Measurements from ENCODE around the gene DPH7.
A peak's percentile ranks its signal among the peaks of the same experiment; 100 is the strongest.
"Not testable (repeated sequence)": the region's sequence is repeated elsewhere in the genome, so short reads cannot be mapped to it uniquely, and the experiment has no call there.

The DPH7 gene

GRCh38 chr9:137544176-137544760 lies 34.5 kb downstream of the DPH7 start:
- no peak for DNase-seq

GRCh38 chr9:137543237-137543963 lies 35.3 kb downstream of the DPH7 start:
- DNase-seq, result no peak

GRCh38 chr9:137542486-137542885 lies 36.2 kb downstream of the DPH7 start:
- no peak for DNase-seq

DNA sequence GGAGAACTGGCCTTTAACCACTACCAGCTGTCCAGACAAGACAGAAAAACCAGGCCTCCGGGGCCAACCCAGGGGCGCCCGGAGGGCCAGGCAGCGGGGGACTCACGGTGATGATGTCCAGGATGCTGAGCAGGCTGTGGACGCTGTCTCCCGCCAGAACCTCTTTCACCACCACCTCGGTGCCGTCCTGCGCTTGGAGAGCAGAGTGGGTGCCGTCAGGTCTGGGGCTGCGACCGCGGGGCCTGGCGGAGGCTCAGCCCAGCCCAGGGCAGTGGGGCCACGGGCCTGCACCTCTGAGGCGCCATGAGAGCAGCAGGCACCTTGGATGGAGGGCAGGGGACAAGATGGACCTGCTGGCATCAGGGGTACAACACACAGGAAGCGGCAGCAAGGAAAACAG lies 38.2 kb downstream of the DPH7 start:
- DNase-seq, result no peak

DNA sequence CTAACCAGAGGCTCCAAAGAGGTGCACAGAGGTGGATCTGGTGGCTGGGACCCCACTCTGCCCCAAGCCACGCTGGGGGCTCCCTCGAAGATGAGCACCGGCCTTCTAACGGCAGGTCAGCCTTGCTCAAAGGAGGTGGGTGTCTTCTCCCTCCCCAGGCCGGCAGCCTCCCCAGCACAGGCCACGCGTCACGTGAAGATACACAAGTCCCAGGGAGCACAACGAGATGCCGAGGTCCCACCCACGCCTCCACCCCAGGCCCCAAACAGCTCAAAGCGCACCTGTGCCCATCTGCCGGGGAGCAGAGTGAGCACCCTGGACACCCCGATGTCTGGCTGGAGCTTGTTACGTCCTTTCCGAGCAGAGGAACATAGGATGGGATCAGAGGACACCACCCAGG lies 40.7 kb downstream of the DPH7 start:
- DNase-seq, result no peak

DNA sequence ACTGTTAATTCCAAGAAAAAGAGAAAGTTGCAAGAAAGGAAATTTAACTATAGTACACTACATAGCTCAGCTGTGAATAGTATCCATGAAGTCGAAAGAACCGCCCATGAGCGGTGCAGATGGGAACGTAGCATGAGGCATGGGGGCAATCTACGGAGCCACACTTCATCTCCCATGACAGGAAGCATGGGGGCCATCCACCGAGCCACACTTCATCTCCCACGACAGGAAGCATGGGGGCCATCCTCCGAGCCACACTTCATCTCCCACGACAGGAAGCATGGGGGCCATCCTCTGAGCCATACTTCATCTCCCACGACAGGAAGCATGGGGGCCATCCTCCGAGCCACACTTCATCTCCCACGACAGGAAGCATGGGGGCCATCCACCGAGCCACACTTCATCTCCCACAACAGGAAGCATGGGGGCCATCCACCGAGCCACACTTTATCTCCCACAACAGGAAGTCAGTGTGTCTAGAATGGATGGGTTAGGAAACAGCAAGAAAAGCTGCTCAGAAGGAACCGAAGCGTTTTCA lies 42.1 kb downstream of the DPH7 start:
- DNase-seq, result peak; percentile 18

GRCh38 chr9:137535120-137535428 lies 43.7 kb downstream of the DPH7 start:
- DNase-seq, result no peak

- no peak for DNase-seq
Observed at GRCh38 chr9:137534256-137535119, 44.2 kb downstream of the DPH7 start.

DNA sequence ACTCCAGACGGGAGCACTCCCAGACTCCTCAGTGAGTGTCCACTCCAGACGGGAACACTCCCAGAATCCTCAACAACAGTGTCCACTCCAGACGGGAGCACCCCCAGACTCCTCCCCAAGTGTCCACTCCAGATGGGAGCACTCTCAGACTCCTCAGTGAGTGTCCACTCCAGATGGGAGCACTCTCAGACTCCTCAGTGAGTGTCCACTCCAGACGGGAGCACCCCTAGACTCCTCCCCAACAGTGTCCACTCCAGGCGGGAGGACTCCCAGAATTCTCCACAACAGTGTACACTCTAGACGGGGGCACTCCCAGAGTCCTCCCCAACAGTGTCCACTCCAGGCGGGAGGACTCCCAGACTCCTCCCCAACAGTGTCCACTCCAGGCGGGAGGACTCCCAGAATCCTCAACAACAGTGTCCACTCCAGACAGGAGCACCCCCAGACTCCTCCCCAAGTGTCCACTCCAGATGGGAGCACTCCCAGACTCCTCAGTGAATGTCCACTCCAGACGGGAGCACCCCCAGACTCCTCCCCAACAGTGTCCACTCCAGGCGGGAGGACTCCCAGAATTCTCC lies 45.7 kb downstream of the DPH7 start:
- not testable (repeated sequence) for DNase-seq

- no peak for DNase-seq
Observed at GRCh38 chr9:137531099-137531765, 47.5 kb downstream of the DPH7 start.

- DNase-seq, result no peak
Observed at GRCh38 chr9:137530331-137530730, 48.4 kb downstream of the DPH7 start.

DNA sequence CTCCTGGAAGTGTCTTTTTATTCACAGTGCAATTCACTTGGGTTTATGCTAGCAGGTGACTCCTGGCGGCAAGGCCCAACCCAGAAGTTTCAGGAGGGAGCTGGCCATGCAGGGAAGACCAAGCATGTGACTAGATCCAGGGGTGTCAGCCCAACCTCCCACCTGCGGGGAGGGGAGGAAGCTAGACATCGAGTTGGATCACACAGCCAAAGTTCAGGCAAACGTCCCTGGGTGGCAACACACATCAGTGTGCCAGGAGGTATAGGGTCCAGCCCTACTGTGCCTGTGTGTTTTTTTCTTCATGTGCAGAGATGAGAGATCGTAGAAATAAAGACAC lies 53.8 kb downstream of the DPH7 start:
- no peak for DNase-seq

GRCh38 chr9:137524161-137524980 lies 54.4 kb downstream of the DPH7 start:
- no peak for DNase-seq

GRCh38 chr9:137522746-137523455 lies 55.8 kb downstream of the DPH7 start:
- DNase-seq, result no peak

DNA sequence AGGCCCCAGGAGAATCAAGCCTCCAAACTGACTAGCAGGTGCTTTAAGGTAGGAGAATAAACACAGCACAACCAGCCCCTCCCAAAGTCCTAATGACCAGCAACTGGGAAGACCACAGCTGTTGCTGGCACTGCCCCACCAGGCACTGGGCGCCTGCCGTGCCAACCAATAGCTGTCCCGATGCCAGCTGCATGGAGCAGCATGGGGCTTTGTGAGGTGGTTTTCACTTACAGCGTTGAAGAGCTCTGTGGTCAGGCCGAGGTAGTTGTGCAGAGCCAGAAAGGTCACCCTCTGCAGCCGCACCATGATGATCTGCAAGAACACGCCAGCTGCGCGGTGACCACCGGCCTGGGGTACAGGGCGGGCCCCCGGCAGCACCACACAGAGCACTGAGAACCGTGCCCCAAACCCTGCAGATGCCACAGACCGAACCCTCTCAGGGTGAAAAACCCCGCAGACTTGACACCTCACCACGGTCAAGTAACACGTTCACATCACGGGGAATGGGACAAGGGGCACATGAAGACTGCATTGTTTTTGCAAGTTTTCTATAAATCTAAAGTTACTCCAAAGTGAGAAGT lies 57.2 kb downstream of the DPH7 start:
- no peak for DNase-seq

DNA sequence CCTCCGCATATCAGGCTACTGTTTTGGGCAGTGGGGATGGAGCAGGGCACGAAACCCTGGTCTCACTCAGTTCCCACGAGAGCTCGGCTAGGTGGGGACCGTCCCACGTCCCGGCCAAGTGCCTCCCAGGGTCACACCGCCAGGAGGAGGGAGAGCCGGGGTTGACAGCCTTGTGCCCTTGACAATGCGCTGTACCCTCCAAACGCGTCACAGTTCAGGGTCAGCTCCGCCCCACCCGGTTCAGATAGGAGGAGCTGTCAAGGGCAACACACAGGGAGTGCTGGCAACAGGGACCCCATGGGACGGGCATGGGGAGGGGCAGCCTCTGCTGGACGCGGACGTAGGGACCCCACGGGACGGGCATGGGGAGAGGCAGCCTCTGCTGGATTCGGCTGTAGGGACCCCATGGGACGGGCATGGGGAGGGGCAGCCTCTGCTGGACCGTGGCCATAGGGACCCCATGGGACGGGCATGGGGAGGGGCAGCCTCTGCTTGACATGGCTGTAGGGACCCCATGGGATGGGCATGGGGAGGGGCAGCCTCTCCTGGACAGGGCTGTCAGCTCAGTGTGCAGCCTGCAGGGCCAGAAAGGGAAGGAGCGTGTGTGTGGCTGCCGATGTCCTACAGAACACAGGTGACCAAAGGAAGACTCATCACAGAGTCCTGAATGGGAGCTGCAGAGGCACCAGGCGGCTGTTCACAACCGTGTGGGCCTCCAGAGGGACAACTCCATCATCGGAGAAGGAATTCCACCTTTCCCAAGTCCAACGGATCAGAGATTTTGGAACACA lies 57.9 kb downstream of the DPH7 start:
- no peak for DNase-seq

DNA sequence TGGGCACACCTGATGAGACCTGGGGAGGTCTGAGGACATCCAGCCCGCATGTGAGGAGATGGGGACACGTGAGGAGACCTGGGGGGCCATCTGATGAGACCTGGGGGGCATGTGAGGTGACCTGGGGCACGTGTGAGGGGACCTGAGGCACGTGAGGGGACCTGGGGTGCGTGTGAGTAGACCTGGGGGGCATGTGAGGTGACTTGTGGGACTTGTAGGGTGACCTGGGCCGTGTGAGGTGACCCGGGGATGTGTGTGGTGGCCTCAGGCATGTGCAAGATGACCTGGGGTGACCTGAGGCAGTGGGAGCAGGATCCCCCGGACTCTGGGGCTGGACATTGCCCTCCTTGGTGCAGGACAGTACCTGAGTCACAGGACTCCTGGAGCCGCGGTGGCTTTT lies 59.2 kb downstream of the DPH7 start:
- DNase-seq, result no peak

GRCh38 chr9:137518661-137519459 lies 59.9 kb downstream of the DPH7 start:
- DNase-seq, result not testable (repeated sequence)
